Islet precursor cell (in vitro differentiated cells): ENCODE results near the gene SHC1.
"Not testable (repeated sequence)": the region's sequence is repeated elsewhere in the genome, so short reads cannot be mapped to it uniquely, and the experiment has no call there.

Experiments used
- DNase-seq: peaks from one replicate; pipeline ENCODE4 v3.0.0-alpha.2; 2018

Gene SHC1

DNA sequence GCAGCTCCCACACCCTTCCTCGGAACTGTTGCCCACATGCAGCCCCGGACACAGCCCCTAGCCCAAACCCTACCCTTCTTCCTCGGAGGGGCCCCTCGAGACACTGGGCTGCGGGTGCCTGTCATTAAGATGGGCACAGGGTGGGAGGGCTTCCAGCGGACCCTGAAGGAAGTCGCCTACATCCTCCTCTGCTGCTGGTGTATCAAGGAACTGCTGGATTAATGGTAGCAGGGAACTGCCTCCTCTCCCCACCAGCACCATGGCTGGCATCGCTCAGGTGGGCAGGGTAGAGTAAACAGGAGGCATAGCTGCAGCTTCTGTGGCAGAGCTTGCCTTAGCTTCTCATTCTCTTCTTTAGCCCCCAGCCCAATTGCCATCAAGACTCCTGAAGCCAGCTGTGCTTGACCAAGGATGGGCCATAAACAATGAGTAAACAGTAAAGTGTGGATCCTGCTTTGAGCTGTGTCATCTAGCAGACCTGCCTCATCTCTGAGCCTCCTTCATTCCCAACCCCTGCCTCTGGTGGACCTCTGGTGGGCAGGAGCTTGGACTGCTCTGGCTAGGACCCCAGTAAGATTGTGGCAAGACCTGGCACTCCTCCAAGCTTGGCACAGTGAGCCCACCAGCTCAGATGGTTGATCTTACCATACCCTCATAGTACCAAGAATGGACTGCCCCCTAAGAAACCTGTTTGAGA is 23.2 kb upstream of the SHC1 start, which contains the start of gene LENEP:
LENEP (plus strand) TSS at position 15 of the 697 bp plus-strand sequence; CDS start at position 37, 22 bp downstream.
- no peak for DNase-seq

DNA sequence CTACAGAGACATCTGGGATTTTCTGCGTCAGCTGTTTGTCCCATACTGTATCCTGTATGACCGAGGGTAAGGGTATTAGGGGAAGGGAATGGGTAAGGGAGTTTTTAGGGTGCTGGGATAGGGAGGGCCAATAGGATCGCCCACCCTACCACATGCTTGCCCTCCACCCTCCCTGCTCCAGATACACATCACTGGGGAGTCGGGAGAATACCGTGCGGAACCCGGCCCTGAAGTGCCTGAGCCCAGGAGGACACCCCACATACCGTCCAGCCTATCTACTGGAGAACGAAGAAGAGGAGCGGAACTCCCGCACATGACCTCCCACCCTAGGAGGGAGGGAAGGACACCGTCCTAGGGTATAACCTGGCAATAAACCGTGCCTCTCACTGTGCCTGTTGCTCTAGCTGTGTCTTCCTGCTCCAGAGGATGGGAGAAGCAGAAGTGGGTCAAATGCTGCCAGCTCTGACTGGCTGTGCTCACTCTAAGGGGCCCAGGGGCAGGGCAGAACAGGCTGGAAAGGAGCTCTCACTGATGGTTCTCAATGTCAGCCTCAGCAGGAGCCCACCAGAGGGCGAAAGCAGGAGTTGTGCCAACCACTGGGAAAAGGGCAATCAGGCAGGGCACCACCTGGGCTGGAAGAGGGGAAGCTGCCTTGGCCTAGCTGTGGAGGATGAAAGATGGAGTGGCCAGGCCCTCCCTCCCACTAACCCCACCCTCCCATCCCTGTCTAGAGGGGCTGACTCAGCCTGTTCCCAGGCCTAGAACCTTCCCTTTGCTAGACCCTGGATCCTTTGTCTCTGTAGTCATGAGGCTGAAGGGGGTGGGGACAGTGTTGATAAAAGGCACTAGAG is 22.4 kb upstream of the SHC1 start:
- peak; percentile 76 for DNase-seq

DNA sequence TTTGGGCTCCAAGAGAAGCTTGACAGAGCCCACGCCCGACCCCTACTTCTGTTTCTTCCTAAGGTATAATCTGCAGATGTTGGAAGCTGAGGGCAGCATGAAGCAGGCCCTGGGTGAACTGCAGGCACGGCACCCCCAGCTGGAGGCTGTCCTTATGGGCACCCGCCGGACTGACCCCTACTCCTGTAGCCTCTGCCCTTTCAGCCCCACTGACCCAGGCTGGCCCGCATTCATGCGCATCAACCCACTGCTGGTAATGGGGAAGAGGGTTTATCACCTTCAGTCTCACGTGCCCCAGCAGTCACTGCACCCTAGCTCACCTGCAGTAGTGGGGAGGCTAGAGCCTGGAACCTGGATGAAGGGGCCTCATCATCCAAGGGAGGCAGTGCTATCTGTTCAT is 19.7 kb upstream of the SHC1 start:
- DNase-seq = no peak

DNA sequence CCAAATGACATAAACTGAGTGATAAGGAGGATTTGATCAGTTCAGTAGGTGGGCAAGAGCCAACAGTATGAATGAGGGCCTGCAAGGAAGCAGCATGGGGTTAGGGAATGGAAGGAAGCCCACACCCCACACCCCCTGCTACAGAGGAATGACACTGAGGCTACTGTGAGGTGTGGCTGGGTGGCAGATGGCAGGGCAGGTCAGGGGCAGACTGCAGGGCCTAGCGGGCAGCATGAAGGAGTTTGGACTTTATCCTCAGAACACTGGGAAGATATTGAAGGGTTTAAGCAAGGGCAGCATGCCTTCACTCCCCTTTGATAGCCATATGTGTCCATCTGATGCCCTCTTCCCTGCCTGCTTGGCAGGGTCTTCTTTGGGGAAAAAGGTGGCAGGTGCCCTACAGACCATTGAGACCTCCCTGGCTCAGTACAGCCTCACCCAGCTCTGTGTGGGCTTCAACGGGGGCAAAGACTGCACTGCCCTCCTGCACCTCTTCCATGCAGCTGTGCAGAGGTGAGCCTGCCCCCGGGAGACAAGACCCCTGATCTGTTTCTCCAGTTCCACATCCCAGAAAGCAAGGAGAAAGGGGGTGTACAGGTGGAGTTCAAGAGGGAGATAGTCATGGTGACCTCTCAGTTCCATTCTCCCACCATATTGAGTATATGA is 18.8 kb upstream of the SHC1 start:
- no peak for DNase-seq

DNA sequence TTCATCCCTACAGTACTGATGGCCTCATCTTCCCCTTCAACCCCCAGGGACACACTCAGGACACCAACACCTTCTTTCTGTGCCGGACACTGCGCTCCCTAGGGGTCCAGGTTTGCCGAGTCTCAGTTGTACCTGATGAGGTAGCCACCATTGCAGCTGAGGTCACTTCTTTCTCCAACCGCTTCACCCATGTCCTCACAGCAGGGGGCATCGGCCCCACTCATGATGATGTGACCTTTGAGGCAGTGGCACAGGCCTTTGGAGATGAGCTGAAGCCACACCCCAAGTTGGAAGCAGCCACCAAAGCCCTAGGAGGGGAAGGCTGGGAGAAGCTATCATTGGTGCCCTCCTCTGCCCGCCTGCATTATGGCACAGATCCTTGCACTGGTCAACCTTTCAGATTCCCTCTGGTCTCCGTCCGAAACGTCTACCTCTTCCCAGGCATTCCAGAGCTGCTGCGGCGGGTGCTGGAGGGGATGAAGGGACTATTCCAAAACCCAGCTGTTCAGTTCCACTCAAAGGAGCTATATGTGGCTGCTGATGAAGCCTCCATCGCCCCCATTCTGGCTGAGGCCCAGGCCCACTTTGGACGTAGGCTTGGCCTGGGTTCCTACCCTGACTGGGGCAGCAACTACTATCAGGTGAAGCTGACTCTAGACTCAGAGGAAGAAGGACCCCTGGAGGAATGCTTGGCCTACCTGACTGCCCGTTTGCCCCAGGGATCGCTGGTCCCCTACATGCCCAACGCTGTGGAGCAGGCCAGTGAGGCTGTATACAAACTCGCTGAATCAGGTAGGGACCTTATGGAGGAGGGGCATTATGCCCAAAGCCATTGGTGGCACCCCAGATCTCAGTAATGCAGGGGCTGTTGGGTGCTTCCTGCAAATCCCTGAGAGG is 17.8 kb upstream of the SHC1 start:
- DNase-seq = no peak

DNA sequence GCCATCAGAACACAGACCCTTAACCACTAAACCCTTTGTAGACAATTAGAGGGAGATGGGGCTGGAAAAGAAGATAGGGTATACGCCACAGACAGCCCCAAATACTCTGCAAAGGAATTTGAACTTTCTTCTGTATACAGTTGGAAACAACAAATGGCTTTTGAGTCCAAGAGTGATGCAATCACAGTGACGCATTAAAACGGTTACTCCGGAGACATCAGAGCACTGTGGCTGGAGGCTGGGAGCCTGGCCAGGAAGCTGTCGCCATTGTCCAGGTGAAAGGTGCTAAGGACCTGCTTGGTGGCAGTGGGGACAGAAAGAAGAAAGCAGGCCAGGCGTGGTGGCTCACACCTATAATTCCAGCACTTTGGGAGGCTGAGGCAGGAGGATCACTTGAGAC is 16.8 kb upstream of the SHC1 start:
- DNase-seq = no peak

DNA sequence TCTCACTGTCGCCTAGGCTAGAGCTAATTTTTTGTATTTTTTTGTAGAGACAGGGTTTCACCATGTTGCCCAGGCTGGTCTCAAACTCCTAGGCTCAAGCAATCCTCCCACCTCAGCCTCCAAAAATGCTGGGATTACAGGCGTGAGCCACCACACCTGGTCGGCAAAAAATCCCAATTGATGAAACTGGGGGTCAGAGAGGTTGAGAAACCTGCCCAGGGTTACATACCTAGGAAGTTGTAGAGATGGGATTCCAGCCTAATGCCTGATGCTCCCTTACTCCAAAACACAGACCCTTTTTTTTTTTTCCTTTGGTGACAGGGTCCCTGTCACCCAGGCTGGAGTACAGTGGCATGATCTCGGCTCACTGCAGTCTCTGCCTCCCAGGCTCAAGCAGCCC is 16.2 kb upstream of the SHC1 start:
- DNase-seq = not testable (repeated sequence)

DNA sequence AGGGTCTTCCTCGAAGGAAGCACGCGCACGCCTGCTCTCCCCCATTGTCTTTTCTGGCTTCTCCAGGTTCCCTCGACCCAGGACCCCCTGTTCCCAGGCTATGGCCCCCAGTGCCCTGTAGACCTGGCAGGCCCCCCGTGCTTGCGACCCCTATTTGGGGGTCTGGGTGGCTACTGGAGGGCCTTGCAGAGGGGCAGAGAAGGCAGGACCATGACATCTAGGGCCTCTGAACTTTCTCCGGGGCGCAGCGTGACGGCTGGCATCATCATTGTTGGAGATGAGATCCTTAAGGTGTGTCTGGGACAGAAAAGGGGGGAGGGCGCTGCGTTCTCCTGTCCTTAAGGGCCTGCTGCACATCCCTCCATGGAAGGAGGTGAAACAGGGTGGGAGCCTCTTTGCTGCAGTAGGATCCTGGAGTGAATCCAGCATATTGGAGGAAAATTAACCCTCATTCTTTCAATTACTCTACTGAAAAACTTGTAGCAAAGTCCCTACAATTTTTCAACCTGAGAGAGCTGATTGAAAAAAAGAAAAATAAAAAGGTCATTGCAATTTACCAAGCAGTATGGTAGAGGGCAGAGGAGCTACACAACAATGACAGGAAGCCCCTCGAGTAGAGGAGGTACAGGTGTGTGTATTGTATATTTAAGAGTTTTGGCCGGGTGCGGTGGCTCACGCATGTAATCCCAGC is 13.4 kb upstream of the SHC1 start:
- DNase-seq = no peak

DNA sequence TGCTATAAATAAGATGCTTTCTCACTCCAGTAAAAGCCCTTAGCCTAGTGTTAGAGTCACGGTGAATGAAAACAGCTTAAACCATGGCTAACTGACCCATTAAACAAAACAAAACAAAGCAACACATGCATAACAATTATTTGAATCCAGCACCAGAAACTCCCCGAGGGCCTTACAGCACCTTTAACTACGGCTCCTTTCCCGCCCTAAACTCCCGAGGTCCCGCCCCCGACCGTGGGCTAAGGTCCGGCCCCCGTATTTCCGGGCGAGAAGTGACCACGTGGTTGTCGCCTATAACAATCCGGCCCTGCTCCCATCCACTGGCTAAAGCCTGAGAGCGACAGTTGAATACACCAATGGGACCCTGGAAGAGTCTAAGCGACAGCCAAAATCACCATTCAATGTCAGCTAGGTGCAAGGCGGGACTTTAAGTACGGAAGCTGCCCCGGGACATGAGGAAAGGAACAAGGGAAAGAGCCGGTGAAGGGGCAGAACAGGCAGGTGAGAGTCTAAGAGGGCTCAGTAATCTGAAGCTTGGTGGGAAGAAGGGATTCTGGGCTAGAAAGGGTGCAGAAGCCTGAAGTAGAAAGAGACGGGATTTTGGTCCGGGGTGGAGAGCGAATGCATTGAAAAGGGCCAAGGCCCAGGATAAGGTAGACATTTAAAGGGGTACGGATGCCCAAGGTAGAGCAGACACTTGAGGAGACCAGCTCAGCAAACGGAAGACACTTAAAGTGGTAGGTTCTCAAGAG is 12.5 kb upstream of the SHC1 start, which contains the start of gene FLAD1:
FLAD1 (plus strand) TSS at position 448 of the 752 bp plus-strand sequence. CDS start 351 bp downstream, outside the sequence.
- peak; percentile 99 for DNase-seq

DNA sequence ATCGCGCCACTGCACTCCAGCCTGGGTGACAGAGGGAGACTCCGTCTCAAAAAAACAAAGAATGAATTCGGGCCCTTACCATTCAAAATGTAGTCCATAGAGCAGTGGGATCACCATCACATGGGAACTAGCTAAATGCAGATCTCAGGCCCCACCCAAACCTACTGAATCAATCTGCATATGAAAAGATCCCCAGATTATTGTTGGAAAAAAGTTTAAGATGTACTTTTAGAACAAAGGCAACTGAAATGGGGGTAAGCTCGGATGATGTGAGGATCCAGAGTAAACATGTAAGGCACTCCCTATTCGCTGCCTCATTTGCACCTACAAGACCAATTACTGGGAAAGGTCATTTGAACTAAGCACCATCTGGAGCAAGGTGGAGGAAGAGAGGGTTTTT is 11.8 kb upstream of the SHC1 start:
- no peak for DNase-seq

DNA sequence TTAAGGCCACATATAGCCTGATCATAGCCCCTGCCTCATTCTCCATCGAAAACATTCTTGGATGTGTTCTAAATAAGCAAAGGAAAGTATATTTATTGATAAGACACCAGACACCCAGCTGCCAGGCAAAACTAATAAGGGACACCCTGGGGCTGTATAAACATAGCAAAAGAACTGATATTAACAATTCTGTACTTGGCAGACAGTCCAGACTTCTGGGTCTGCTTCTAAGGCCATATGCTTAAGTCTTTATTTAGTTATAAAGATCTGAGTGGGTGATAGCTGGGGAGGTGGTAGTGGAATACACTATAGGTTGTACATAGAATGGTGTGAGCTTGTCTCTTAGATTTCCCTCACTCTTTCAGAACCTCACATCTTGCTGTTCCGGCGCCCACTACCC is 7.8 kb upstream of the SHC1 start:
- DNase-seq = no peak

DNA sequence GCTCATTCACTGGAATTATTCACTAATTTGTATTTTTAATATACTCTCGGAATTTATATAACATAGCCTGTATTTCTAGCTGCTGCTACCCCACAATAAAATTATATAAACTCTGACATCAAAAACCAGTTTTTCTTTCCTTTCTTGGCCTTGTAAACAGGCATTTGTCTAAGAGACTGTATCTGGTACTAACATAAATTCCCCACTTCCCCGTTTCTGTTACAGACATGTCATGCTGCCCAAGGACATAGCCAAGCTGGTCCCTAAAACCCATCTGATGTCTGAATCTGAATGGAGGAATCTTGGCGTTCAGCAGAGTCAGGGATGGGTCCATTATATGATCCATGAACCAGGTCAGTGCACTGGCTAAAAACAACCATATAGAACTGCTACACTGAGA is 7.2 kb upstream of the SHC1 start:
- not testable (repeated sequence) for DNase-seq

DNA sequence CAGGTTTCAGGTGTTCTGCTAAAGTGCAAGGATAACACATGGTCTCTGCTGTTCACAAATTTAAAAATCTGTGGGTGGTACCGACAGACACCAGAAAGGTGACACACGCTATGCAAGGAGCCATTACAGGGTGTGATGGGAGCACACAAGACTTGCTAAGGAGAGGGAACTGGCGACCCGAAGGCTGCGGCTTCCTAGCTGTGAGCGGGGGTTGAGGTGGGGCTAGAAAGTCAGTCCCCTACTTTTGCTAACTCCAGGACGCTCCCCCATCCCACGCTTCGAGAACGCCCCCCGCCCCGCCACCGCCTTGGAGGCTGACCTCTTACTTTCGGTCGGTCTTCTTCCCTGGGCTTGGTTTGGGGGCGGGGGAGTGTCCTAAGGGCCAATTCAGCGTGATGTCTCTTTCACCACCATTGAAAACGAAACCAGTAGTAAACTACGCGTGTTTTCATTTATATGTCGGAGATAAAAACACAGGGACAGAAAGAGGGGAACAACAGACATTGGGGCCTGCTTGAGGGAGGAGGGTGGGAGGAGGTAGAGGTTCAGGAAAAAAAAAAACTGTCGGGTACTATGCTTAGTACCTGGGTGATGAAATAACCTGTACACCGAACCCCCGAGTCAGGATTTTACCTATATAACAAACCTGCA is 5.0 kb upstream of the SHC1 start:
- DNase-seq = peak; percentile 68

DNA sequence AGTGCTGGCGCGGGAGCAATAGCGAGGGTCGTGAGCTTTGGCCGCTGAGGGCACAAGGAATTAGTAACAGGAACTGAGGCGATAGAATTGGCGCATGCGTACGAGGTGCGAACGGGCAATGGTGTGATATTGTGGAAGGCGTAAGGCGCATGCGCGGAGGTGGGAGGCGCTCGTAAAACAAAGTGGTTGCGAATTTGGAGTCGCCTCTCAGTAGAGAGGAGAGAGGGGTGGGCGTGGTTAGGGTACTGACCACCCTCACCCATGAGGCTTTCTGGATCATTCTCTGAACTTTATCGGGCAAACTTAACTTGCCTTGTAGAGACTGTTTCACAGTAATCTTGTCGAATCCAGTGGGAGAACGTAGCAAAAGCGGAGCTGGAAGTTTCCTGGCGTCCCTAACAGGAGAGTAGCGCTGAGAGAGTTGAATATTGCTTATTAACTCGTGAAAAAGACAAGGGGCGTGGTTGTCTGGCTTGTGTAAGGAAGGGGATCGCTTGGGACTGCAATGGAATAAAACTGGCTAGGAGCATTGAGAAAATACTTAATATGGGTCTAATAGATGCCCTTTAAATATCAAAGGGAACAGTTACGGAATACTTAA is 4.4 kb upstream of the SHC1 start:
- DNase-seq = peak; percentile 97

DNA sequence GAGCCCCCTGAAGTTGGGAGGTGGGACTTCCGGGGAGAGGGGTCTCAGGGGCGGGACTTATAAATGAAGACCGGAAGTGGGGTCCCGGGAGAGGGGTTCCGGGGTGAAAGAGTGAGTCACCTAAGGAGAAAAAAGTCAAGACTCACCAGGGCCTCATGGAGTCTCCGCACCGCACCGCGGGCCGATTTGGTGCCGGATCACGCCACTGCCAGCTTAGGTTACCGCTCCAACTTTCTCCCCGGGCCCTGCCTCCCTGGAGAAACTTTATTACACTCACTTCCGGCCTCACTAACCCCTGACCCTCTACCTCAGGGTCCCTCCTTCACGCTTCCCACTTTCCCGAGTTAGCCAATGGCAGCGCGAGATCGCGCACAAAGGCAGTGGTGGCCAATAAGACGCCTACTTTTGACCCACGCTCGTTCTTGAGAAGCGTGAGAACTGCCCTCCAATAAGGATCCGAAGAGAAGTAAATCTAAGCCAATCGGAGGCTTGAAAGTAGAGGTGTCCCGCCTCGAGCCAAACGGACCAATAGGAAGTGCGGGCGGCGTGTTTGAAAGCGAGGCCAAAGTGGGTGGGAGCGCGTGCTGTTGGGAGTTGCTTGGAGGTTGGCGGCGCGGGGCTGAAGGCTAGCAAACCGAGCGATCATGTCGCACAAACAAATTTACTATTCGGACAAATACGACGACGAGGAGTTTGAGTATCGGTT is 3.7 kb upstream of the SHC1 start, which contains the start of gene CKS1B:
CKS1B (plus strand) TSS at position 580 of the 706 bp plus-strand sequence; CDS start at position 645, 65 bp downstream.
- DNase-seq = peak; percentile 100

DNA sequence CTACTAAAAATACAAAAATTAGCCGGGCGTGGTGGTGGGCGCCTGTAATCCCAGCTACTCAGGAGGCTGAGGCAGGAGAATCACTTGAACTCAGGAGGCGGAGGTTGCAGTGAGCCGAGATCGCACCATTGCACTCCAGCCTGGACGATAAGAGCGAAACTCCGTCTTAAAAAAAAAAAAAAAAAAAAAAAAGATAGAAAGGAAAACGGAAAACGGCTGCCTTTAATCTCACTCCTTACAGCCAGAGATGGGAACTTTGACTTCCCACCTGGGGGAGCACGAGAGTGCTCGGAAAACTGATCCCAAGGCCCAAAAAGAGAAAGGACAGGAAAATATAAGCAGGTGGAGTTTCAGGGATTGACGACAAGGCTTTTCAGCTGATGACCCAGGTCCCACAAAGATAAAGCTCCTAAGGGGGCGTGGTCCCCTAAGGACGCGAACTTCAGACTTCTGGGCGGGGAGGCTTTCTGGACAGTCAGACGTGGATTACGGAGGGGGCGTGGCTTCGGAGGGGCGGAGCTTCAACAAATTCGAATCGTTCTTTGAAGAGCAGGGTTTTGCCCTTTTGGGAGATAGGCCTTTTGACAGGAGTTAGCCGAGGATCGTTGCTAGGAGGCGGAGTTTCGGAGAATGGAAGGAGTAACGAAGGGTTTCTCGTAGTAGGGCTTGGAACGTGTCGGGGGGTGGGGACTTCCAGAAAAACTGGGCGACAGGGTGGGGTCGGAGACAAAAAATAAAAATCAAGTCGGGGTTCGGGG is 3.0 kb upstream of the SHC1 start:
- DNase-seq = peak; percentile 99

DNA sequence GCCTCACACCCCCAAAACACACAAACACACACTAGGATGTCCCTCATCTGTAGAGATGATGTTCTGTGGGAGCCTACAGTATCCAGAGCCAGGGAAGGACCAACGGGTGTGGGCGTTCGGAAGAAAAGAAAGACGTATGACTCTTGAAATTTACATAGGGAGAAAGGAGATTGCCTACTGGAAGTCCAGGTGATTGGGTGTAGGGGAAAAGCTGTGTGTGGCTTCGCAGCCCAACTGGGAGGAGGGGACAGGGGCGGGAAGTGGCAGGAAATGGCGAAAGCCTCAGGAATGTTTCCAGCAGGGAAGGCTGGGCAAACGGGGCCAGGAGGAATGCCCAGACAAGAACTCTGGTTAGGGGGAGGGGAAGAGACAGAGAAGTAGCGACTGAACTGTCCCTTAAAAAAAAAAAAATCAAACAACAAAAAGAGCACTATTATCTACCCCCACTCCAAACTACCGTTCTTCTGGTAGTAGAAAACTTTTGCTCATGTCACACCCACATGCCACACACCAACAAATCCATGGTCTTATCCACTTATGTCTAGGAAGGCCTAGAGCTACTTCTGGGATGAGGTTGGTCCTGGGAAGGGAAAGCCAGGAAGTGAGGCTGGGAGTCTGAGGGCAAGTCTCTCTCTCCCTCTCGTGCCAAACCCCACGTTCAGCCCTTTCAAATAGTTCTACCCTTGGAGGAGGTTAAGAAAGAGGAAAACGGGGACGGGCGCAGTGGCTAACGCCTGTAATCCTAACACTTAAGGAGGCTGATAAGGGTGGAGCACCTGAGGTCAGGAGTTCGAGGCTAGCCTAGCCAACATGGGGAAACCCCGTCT is 2.2 kb upstream of the SHC1 start:
- peak; percentile 99 for DNase-seq

DNA sequence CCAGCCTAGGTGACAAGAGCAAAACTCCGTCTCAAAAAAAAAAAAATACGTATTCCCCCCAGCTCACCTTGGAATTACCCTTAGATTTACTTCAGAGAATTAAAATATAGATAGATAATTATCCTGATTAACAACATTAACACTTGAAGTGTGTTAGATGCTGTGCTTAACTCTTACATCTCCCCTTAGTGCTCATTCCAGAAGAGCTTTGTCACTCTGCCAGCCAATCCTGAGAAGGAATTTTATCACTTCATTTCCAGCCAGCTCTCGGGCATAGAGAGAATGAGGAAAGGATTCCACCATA is 1.6 kb upstream of the SHC1 start:
- no peak for DNase-seq
